Stimulated activated CD8-positive, alpha-beta memory T cell treated with anti-CD3 and anti-CD28 coated beads, Interleukin-15, amount 100 ng/mL, for 1 hour (primary cell): ENCODE measurements around the gene LRRC74B.
"Not testable (repeated sequence)": the region's sequence is repeated elsewhere in the genome, so short reads cannot be mapped to it uniquely, and the experiment has no call there.

Experiments
- DNase-seq: peaks from one replicate; pipeline ENCODE4 v3.0.0-alpha.2; 2020; ENCODE audit warnings: low read depth

The LRRC74B gene, protein sequence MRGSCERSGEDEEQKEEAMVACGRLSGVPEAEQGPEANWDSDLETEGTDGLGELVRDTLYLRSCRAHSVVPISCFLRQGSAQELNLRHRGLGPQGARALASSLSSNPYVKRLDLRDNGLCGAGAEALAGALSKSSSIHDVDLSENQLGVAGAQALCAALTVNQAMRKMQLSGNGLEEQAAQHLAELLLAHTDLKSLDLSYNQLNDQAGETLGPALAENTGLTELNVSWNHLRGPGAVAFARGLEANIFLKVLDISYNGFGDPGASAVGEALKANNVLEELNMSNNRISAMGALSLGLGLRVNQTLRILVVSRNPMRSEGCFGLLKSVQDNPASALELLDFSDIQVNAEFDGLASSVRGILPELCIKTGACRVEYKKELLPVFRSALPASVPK

DNA sequence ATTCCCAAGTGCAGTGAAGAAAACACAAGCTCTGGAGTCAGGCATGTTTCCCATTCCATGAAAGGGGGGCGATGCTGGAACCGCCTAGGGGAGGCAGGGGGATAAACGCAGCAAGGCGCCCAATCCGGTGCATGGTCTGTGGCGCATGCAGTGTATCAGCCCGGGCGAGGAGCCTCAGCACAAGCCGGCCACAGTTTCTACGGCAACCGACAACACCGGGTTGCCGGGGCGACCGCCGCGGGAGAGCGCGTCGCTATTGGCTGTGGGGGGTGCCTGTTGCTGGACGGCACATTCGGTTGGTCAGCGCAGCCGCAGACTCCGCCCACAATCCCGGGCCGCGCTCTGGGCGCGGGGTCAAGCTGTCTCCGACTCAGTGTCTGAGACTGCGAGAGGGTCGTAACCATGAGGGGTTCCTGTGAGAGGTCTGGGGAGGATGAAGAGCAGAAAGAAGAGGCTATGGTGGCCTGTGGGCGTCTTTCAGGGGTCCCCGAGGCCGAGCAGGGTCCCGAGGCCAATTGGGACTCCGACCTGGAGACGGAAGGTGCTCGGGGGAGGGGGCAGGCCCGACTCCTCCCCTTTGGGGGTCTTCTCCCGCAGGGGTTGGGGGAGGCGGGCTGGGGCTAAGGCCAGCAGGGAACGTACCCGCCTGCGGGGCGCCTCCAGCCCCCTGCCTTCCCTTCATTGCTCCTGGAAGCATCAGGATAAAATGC lies at the start of gene LRRC74B:
TSS of gene LRRC74B (plus strand) at position 362 of the 710 bp plus-strand sequence. CDS start at position 403, 41 bp downstream.
- DNase-seq: peak; percentile 38

DNA sequence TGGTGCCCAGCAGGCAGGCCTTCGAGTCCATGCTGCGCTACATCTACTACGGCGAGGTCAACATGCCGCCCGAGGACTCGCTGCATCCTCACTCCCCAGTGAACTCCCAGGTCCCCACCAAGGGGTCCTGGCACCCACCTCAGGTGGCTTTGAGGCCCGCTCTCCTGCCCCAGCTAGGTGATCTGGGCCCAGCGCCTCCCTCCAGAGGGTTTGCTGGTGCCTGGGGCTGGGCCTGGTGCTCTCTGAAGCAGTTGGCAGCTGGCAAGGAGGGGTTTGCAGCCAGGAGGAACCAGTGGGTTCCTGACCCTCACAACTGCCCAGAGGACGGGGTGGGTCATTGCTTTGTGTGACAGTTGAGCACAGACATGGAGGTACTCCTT lies 49.7 kb upstream of the LRRC74B start:
- DNase-seq: no peak

DNA sequence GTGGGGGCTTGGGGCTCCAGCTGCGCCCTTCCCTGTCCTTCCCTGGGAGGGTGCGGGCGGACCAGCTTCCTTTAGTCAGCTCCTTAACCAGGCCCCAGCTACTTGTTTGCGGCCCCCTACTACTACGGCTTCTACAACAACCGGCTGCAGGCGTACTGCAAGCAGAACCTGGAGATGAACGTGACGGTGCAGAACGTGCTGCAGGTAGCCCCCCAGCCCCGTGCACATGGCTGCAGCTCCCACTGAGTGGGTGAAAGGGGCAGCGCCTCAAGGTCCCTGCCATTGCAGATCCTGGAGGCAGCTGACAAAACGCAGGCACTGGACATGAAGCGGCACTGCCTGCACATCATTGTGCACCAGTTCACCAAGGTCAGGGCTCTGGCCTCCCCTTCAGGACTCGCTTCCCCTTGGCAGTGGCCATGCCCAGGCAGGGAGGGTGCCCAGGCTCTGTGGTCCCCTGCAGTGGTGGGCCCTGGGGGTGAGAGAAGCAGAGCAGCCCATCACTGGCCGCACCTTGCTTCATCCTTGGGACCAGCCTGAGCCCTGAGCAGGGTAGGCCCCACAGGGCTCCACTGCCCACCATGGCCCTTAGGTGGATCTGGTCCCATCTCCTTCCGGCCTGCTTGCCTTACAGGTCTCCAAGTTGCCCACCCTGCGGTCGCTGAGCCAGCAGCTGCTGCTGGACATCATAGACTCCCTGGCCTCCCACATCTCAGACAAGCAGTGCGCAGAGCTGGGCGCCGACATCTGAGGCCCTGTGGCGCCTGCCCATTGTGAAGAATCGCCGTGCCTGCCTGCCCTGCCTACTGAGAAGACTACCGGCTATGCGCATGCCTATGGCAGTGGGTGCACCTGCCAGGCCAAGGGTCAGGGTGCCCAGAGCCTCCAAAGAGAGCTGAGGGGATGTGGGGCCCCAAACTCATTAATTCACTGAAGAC lies 48.9 kb upstream of the LRRC74B start:
- DNase-seq: no peak

DNA sequence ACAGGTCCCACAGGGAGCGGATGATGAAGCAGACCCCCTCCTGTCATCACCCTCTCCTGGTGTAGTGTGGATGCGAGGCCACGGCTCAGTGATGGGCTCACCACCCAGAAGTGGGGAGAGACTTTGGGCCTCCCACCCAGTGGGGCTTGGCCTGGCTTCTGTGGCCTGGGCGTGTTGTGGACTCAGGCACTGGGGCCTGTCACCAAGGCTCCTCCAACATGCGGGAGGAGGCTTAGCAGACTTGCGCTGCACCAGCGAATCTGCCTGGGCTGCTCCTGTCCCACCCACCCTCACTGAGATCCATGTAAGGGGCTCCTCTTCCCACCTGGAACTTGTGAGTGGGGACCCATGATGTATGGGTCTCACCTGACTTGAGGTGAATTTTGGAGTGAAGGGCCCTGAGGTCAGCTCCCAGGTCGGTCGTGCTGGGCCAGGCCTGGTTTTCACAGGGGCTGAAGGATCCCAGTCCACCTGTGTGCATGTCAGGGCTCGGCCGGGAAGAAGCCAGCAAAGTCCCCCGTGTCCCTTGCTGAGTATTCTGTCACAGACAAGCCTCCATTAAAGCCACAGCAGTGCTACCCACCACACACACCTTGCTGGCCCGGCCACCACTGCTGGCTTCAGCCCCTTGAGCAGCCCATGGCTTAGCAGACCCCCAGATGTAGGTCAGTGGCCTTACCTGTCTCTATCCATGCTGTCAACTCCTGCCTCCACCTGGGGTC lies 48.0 kb upstream of the LRRC74B start:
- DNase-seq: no peak

DNA sequence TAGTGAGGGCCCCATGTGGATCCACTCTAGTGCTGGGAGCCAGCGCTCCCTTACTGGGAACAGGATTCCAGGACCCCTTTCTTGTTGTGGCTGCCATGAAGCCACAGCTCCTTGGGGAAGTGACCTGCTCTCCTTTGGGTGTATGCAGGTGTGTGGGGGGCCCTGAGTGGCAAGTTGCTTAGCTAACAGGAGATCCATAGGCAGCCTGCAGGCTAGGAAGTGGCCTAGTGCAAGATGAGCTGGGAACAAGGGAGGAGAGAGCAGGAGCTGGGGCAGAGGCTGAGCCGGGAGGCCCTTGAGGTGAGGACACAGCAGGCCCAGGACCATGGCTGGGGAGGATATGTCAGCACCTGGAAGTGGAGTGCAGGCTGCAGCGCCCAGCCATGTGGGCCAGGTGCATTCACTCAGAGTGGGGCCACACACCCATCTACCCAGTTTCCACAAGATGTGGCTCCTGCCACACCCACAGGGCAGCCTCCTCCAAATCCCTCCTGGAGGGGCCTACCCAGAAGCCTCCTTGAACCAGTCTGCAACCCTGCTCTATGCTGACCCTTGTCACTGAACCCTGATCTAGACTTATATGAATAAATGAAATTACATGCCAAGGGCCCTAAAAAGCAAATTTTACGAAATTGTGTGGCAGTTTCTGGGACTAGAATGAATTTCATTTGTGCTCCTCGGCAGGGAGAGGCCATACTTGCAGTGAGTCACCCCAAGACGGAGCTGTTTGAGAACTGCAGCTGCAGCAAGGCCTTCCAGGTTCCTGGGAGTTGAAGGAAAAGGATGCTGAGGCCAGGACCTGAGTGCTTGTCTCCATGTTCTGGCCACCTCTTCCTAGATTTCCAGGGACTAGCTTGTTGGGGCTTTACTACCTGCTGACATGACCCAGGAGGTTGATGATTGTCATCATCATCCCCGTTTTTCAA lies 47.1 kb upstream of the LRRC74B start:
- no peak for DNase-seq

DNA sequence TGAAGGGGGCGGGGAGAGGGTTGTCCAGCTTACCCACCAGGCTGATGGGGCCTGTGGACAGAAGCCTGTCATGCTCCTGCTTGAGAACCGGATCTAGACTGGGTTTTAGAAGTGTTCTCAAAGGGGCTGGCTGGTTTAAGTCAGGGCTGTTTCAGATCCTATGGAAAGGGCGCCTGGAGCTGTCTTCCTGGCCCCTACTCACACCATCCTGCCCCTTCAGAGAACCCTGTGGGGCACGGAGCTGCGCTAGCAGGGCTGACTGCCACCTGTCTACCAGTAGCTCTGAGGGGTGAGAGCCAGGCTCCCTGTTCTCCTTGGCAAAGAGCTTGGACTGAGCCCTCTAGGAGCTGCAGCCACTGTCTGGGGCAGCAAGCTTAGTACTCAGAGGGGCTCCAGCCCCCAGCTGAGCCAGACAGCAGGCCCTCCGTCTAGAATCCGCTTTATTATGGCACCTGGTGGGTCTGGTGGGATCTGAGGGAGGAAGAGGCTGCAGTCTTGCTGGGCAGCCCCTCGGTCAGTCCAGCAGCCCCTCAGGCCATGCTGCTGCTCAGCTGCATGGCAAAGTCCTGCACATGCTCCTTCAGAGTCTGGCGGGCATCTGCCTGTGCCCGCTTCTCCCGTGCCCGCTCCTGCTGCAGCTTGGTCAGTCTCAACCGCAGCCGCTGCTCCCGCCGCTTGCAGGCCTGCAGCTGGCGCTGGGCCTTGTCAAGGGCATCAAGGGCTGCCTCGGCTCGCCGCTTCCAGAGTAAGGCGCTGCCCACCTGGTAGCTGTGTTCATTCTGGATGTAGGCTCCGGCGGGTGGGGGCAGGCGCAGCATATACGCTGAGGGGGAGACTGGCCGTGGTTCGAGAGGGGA lies 46.2 kb upstream of the LRRC74B start:
- DNase-seq: no peak

DNA sequence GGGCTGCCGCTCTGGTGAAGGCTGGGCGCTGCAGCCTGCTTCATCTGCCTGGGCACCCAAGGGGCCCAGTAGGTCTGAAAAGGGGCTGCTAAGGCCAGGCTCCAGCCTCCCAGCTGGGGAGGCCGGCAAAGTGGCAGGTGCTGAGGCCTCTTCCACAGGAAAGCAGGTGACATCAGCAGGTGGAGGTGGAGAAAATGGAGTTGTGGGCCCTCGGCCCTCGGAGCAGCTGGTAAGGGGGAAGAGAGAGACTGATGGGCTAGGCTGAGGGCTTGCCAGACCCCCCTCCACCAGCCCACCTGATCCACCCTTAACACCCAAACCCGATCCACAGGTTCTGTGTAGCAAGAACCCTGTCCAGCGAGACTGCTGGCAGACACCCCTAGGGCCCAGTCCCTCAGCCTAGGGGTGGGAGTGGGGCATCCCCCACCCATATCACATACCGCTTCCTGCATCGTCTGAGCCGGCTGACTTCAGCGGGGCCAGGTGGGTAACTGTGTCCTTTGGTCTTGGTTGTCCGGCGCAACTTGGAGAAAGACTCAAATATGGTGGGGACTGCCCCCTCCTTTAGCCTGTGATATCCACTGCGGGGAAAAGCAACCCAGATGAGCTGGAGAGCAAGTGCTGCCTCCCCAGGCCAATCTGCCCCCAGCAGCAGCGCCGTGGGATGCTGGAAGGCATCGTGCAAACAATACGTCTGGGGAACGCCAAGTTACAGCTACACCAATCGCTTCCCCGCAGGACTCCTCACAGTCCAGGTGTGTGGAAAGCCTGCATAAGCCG lies 45.3 kb upstream of the LRRC74B start:
- DNase-seq: no peak

DNA sequence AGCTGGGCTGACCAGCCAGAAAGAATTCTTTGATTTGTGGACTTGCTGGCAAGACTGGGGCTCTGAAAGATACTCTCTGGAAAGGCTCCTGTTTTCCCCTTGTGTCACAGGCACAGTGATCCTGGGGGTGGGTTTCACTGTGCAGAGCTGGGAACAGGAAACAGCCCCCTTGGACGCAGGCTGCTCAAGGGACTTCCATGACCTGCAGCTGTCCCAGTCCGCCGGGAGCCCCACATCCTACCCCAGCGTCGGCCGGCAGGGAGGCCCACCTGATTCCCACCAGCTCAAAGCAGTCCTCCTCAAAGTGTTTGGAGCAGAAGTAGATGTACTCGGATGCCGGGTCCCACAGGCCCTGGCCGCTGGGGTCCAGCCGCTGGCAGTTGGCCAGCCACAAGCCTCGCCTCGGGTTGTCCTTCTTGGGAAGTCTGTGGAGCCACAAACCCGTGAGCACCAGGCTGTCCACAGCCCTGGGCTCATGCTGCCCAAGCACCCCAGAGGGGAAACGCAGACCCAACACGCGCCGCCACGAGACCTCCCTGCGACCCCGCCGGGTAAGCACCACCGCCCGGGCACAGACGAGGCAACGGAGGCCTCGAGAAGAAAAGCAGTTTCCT lies 44.7 kb upstream of the LRRC74B start:
- DNase-seq: no peak

DNA sequence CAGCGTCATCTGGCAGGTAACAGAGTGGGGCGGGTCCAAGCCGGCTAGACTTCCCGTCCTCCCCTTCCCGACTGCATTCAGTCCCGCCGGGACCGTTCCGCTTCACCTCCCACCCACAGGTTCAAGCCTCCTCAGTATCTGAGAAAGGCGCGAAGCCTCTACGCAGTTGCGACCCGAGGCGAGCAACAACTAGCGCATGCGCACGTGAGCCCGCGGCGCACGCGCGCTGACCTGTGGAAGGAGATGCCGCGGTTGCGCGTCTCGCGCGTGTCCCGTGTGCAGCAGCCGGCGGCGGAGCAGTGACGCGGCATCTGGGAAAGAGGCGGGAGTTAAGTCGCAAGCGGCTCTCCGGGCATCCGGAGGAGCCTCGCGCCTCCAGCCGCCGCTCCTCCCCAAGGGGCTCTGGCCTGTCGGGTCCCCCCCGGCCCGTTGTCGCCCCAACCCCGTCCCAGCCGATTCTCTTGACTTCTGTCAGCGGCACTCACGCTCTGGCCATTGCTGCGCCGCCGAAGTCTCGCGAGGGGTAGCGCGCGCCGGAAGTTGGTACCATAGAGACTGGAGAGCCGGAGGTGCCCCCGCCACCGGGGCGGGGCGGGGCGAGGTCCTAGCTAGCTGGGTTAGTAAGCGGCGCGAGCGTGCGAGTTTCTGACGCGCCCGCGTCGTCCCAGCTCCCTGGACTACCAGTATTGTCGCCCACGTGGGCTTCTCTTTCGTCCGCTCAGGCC lies 44.0 kb upstream of the LRRC74B start, which contains the start of gene THAP7:
TSS of gene THAP7 (minus strand) at position 518 of the 725 bp plus-strand sequence. CDS start at position 311, 207 bp downstream.
- DNase-seq: peak; percentile 93

DNA sequence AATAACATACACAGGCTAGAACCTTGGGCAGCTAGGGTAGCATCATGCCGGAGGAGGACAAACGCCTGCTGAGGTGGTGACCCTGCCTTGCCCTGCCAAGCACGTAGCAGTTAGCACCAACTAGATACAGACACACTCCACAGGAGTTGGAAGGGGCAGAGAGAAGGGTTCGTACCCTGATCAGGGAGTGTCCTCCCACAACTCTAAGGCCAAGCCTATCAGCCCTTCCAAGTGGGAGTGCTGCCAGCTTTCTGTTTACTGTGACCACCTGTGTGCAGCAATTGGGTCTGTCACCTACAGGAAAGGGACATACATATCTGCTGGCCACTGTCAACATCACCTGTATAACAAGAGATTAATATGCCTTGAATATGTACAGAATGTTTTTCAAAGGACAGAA lies 42.0 kb upstream of the LRRC74B start:
- DNase-seq: no peak

DNA sequence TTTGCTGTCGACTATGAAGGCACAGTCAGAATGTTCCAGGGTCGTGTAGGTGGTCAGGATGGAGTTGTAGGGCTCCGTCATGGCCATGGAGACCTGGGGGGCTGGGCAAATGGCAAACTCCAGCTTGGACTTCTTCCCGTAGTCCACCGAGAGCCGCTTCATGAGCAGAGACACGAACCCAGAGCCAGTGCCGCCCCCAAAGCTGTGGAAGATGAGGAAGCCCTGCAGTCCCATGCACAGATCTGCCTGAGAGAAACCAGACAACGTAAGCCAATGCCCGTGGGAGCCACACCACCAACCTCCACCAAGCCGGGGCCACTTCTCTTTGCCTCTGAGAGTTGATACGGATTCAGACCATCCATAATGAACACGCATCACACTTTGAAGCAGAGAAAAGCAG lies 36.5 kb upstream of the LRRC74B start:
- not testable (repeated sequence) for DNase-seq

DNA sequence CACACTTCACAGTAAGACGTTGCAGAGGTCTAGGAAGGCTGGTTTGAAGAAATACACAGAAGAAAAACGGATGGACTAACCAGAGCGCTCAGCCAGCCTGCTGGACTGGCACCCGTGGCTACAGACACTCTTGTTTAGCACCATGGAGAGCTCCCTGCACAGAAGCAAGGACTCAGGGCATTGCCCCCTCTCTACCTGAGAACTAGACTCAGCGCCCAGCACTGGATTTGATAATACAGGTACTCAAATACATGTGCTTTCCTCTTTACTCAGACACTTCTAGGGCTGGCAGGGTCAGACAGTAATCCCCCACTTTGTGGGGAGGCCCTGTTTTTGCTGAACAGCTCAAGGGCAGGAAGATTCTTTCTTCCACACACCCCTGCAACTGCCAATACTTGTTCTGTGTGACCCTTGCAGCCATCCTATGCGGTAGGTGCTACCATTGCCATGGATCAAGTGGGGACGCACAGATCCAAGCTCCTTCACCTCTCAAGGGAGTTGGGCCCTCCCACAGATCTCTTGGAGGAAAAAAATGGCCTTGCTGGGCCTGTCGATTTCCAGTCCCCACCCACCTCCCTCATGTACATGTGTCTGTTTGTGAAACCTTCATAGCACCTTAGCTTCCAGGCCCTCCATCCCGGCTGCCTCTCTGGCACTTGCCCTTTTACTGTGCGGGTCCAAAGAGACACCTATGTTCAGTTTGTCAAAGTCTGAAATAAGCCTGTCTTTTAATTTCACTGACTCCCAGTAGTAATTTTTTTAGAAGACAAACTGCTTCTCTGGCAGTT lies 35.9 kb upstream of the LRRC74B start:
- no peak for DNase-seq

DNA sequence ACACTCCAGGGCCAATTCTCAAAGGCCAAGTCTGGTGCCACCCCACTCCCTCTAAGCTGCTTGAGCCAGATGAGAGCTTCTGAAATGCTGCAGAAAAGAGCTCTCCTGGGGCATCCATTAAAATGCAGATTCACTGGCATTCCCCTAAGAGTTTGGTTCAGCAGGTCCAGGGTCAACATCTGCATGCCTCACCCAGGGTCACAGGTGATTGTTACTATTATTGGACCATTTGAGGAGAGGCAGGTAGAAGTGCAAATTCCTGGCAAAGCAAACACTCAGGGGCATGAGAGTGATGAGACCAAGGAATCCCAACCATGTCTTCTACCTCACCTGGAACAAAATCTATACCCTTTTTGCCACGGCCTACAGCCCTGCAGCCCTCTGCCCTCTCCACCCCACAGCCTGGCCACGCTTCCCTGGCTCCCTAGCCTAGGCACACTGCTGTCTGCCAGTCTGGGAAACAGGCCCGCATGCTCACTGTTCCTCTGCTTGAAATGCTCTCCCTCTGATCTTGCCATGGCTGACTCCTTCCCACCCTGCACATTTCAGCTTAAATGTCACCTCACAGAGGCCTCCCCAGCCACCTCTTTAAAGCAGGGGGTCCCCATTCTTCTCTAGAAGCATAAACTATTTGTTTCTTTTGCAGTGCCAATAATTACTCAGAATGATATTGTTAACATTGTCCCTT lies 35.2 kb upstream of the LRRC74B start:
- no peak for DNase-seq

DNA sequence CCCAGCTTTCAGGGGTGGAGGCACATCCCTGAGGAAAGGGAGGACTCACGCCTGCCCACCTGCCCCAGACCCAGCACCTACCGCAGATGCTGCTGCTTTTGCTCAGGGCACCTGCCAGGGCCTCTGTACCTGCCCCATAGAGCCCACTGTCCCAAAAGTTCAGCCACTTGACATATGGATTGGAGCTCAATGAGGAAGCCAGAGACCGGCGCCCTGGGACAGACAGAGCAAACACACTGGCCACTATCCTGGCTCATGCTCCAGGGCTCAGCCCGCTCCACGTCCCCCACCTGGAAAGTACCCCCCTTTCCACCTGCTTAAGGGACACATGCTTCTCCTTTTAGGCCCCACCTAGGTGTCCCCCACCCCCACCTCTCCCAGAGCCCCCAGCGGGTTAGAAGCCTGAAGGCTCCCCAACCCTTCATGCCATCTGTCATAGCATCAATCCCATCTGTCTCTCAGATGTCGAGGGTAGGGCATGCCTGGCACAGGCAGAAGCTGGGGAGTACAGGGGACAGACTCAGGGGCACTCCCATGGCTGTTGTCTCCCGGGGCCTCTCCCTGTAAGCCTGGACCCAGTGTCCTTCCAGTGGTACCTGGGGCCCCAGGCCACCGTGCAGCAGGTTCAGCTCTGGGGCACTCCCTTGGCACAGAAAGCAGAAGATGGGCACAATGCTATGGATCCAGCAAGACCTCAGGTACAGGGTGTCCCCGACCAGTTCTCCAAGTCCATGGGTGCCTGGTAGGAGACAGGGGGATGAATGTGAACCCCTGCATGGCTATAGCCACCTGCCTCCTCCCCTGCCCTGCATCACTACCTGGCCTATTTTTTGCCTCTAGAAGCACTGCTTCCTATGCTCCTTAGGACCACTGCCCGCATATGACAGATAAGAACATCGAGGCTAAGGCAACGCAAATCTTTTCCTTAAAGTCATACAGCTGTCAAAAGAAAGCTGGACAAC lies 33.0 kb upstream of the LRRC74B start:
- no peak for DNase-seq

DNA sequence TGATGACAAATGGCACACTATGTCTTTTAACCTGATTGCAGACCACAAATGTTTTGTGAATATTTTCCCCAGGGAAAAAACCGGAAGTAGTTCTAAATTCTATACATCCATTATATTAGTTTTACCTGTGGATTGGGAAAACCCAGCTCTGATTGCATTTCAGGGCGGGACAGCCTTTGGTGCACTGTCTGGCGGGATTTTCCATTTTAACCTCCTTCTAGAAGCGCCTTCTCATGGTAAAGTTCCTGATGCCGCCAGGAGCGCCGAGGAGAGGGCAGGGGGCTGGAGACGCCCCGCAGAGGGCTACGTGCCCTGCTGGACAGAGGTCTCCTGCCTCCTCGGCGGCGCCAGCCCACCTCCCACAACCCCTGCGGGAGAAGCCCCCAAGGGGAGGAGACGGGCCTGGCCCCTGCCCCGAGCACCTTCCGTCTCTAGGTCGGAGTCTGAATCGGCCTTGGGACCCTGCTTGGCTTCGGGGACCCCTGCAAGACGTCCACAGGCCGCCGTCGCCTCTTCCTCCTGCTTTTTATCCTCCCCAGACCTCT lies 32.0 kb upstream of the LRRC74B start:
- no peak for DNase-seq
